A673 (cell line): ENCODE data around the gene SLIT1.

Source experiments
- EZH2 ChIP-seq: fragments of 200-600 bp; sonication (generic); IDR thresholded peaks from 2 replicates; pipeline ENCODE4 v1.6.1; 2017; ENCODE audit warnings: borderline replicate concordance, low read depth, mild to moderate bottlenecking, mixed read lengths, antibody characterized with exemption, low read length; ENCODE audit not compliant: poor library complexity, severe bottlenecking
- TF ChIP-seq, protein P1 (sequence below): fragments of 300-800, 200-600 bp; sonication (generic); conservative IDR thresholded peaks from 2 replicates; pipeline ENCODE4 v1.5.1; 2017; ENCODE audit warnings: low read depth, mild to moderate bottlenecking, antibody characterized with exemption, low read length, moderate library complexity, mixed read lengths

DNA sequence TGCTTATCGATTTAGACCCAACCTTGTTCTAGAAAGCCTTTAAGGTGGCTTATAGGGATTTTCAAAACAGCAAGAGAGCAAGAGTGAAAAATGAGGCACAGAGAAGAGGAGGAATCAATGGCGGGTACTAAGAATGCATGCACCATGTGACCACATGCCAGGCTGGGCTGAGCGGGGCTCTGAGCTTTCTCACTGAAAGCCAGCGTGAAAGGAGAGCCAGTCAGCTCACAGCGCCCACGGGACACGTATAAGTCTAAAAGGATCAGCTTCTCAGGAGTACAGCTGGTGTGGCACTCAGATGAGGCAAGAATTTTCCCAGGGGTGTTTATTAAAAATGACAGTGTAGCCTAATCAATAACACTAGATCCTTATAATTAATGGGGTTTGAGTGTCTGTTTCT is 114.3 kb downstream of the SLIT1 start:
- TF ChIP-seq, protein P1, sequence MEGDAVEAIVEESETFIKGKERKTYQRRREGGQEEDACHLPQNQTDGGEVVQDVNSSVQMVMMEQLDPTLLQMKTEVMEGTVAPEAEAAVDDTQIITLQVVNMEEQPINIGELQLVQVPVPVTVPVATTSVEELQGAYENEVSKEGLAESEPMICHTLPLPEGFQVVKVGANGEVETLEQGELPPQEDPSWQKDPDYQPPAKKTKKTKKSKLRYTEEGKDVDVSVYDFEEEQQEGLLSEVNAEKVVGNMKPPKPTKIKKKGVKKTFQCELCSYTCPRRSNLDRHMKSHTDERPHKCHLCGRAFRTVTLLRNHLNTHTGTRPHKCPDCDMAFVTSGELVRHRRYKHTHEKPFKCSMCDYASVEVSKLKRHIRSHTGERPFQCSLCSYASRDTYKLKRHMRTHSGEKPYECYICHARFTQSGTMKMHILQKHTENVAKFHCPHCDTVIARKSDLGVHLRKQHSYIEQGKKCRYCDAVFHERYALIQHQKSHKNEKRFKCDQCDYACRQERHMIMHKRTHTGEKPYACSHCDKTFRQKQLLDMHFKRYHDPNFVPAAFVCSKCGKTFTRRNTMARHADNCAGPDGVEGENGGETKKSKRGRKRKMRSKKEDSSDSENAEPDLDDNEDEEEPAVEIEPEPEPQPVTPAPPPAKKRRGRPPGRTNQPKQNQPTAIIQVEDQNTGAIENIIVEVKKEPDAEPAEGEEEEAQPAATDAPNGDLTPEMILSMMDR, result no peak
- no peak for TF ChIP-seq EZH2
